ENCODE measurements around the gene C17orf113. TPM values are rescaled to one million over a fixed set of nuclear protein-coding genes. Genes with fewer than 3 reads are reported as not detected.

Gene C17orf113
- total and polyA plus RNA-seq, 2 of the 4 experiments (the other 2 are of a cell fraction) = under 0.01 to 0.03 TPM

GRCh38 chr17:41992576-41992975 is 57.8 kb downstream of the C17orf113 start:
- dilution Hi-C loops (cut with HindIII; ENCODE audit: low sequenced_read_pairs, unreplicated experiment) (no loop called here), in situ Hi-C loops (cut with MboI; ENCODE audit: low sequenced_read_pairs) (no loop called here), intact Hi-C loops (cut with micrococcal nuclease) (no loop called here)
- H2AK5ac ChIP-seq (ENCODE audit: low read depth, low read length) = no peak overlapping the region
- ATAC-seq (ENCODE audit: low read depth) = no peak
- H3K23ac ChIP-seq (ENCODE audit: low read depth, low read length) = no peak overlapping the region
- no peak overlapping the region for H3K9ac ChIP-seq (ENCODE audit: low read depth, low read length)
- H2BK15ac ChIP-seq (ENCODE audit: low read depth, low read length) = no peak overlapping the region
- BruUV-seq (replicated peaks) = no TSS peak
- no peaks in the 10 kb centered on the region; the same call in 1 of the 2 replicates for H4K20me1 ChIP-seq (ENCODE audit: insufficient read depth, low read length)
- no peak overlapping the region for H3K4me3 ChIP-seq (ENCODE audit: insufficient read depth, low read depth, low read length)
- no peak overlapping the region for H4K5ac ChIP-seq (ENCODE audit: low read depth, low read length)
- no peak overlapping the region for H2AK9ac ChIP-seq (replicated peaks; ENCODE audit: low read depth, low read length, poor library complexity)
- 0 out of 2 replicates have a peak, but pooled peaks cover 10% of the 10 kb centered on the region for H3K9me1 ChIP-seq (ENCODE audit: insufficient read depth, low read length)
- H2BK120ac ChIP-seq (ENCODE audit: low read depth, low read length) = no peak overlapping the region
- no peak overlapping the region for H2BK20ac ChIP-seq (ENCODE audit: low read depth, low read length)
- H4K8ac ChIP-seq (ENCODE audit: low read depth in 2 of 2, low read length in 2 of 2) = no peak overlapping the region
- peaks cover 65% of the 10 kb centered on the region for H3K36me3 ChIP-seq (ENCODE audit: control insufficient read depth, insufficient read depth, low read length)
- no peaks in the 10 kb centered on the region for H3K9me3 ChIP-seq (ENCODE audit: control insufficient read depth, insufficient read depth, low read length)
- H3K4me1 ChIP-seq (ENCODE audit: control insufficient read depth, insufficient read depth, low read length) = peaks cover 4% of the 10 kb centered on the region
- no CpG with 5 or more reads among the region's 3 CpGs for WGBS, 2 experiments (ENCODE audit: extremely low coverage in 2 of 2, insufficient read length in 1 of 2)
- no peak overlapping the region for H3K14ac ChIP-seq (replicated peaks; ENCODE audit: low read depth, low read length)
- CTCF ChIA-PET = no interaction called here
- no peak overlapping the region for H3K18ac ChIP-seq (ENCODE audit: low read depth, low read length)
- H3K79me1 ChIP-seq (ENCODE audit: low read depth in 1 of 2, low read length in 2 of 2) = peaks cover 33 to 59% of the 10 kb centered on the region in 2 experiments
- POLR2A ChIA-PET (ENCODE audit: unreplicated experiment) = no interaction called here
- H4K91ac ChIP-seq (ENCODE audit: insufficient read depth, low read depth, low read length) = no peak overlapping the region
- no peak overlapping the region for H3K56ac ChIP-seq (ENCODE audit: extremely low read depth, insufficient read depth, low read length)
- H3K27ac ChIP-seq (ENCODE audit: insufficient read depth, low read length) = no peak overlapping the region
- no peak overlapping the region for H2BK5ac ChIP-seq (ENCODE audit: low read depth, low read length, poor library complexity, severe bottlenecking)
- H3K27me3 ChIP-seq (ENCODE audit: control insufficient read depth, insufficient read depth, low read length) = no peaks in the 10 kb centered on the region
- TF ChIP-seq RCOR1 (IDR thresholded peaks at IDR 0.05; ENCODE audit: insufficient replicate concordance, low read length) = no peak
- no peak for TF ChIP-seq CEBPB (IDR thresholded peaks at IDR 0.05; ENCODE audit: low read depth, low read length)
- no peak for TF ChIP-seq POLR2A (IDR thresholded peaks at IDR 0.05; ENCODE audit: low read depth, low read length)
- TF ChIP-seq FOS (IDR thresholded peaks at IDR 0.05; ENCODE audit: low read depth, low read length) = no peak
- no peak for TF ChIP-seq NFE2L2 (IDR thresholded peaks at IDR 0.05; ENCODE audit: low read depth, low read length)
- no peak for TF ChIP-seq CHD1 (IDR thresholded peaks at IDR 0.05; ENCODE audit: low read depth, low read length)
- TF ChIP-seq RFX5 (IDR thresholded peaks at IDR 0.05; ENCODE audit: low read depth, low read length) = no peak
- no peak for TF ChIP-seq SMC3 (IDR thresholded peaks at IDR 0.05; ENCODE audit: low read depth, low read length)
- TF ChIP-seq RAD21 (IDR thresholded peaks at IDR 0.05; ENCODE audit: low read length) = no peak
- no peak for TF ChIP-seq USF2 (IDR thresholded peaks at IDR 0.05; ENCODE audit: low read depth, low read length)
- no peak overlapping the region for H2AFZ ChIP-seq (replicated peaks; ENCODE audit: low read length, poor library complexity)
- H3K4ac ChIP-seq (ENCODE audit: low read depth, low read length) = no peak overlapping the region
- DNase-seq = no peak
- H3K4me2 ChIP-seq (ENCODE audit: low read depth, low read length) = no peak overlapping the region

Data from IMR-90 (cell line).